Adrenal gland (tissue), 5 donors: Measurements from ENCODE around the gene HJURP.

ENCODE experiments used
- POLR2A ChIP-seq, 2 donors: fragments of 450-650 bp; IDR thresholded peaks; one replicate each; pipeline ENCODE4 v1.6.1; 2017; ENCODE audit warnings: antibody characterized with exemption in 2 of 2, mild to moderate bottlenecking in 2 of 2, moderate library complexity in 1 of 2
- TF ChIP-seq, protein P1 (sequence below), 6 experiments: fragments of 450-650 bp in 4 of 6; fragments of 200-600 bp in 2 of 6; sonication (generic) in 1 of 6; IDR thresholded peaks; 1 replicate in 5 of 6; 2 replicates in 1 of 6; pipeline versions ENCODE4 v1.5.1 to v1.8.0; 2016 to 2021; ENCODE audit warnings: antibody characterized with exemption in 6 of 6, mild to moderate bottlenecking in 2 of 6, moderate library complexity in 1 of 6
- donor health status: DM: no; HTN: no; CAD: no.

DNA sequence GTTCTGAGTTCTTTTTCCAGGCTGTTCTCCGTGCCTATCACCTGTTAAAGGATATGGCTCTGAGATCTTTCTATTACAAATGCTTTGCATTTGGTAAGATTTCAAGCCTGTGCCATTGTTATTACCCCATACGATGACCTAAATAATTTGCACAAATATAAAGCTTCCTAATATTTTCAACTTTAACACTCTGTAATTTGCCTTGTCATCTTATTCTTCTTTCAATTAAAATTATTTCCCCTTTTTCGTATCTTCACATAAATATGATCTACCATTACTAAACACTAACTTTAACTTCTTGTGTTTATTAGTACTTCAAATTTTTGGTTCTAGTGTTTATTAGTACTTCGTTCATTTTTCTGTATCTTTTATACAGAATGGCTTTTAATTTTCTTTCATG, 17.1 kb upstream of the HJURP start:
- TF ChIP-seq, protein P1, sequence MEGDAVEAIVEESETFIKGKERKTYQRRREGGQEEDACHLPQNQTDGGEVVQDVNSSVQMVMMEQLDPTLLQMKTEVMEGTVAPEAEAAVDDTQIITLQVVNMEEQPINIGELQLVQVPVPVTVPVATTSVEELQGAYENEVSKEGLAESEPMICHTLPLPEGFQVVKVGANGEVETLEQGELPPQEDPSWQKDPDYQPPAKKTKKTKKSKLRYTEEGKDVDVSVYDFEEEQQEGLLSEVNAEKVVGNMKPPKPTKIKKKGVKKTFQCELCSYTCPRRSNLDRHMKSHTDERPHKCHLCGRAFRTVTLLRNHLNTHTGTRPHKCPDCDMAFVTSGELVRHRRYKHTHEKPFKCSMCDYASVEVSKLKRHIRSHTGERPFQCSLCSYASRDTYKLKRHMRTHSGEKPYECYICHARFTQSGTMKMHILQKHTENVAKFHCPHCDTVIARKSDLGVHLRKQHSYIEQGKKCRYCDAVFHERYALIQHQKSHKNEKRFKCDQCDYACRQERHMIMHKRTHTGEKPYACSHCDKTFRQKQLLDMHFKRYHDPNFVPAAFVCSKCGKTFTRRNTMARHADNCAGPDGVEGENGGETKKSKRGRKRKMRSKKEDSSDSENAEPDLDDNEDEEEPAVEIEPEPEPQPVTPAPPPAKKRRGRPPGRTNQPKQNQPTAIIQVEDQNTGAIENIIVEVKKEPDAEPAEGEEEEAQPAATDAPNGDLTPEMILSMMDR (IDR thresholded peaks at IDR 0.05) = no peak
- TF ChIP-seq POLR2A (IDR thresholded peaks at IDR 0.05) = no peak
